GM23338 (cell line): ENCODE measurements around the gene TULP4. TPM values are rescaled to one million over a fixed set of nuclear protein-coding genes. Genes with fewer than 3 reads are reported as not detected.

Experiments
- ATAC-seq: fragments of 200-7000 bp; cut with Tn5 transposase; 3 replicates; pipeline ENCODE4 v1.9.1; 2020
- DNase-seq: peaks from one replicate; pipeline ENCODE4 v3.0.0-alpha.2; 2015; ENCODE audit warnings: low spot score
- H2AFZ ChIP-seq: fragments of 200-600 bp; sonication (generic); 2 replicates; pipeline ENCODE4 v1.8.0; 2016; ENCODE audit warnings: antibody characterized with exemption, mild to moderate bottlenecking, moderate library complexity
- H3F3A ChIP-seq: fragments of 200-600 bp; sonication (generic); replicated peaks from 2 replicates; pipeline ENCODE4 v1.8.0; 2017; ENCODE audit warnings: antibody characterized with exemption, mixed run types, low read depth
- H3K27ac ChIP-seq: fragments of 200-600 bp; sonication (generic); 2 replicates; pipeline ENCODE4 v1.6.1; 2016; ENCODE audit warnings: low read depth
- H3K27me3 ChIP-seq: fragments of 200-600 bp; sonication (generic); 2 replicates; pipeline ENCODE4 v1.8.0; 2016; ENCODE audit warnings: mild to moderate bottlenecking, mixed run types, moderate library complexity; ENCODE audit not compliant: insufficient read depth
- H3K36me3 ChIP-seq: fragments of 200-600 bp; sonication (generic); 2 replicates; pipeline ENCODE4 v1.8.0; 2016; ENCODE audit warnings: mild to moderate bottlenecking; ENCODE audit not compliant: insufficient read depth
- H3K4me1 ChIP-seq: fragments of 200-600 bp; sonication (generic); 2 replicates; pipeline ENCODE4 v1.8.0; 2016; ENCODE audit warnings: mild to moderate bottlenecking, moderate library complexity; ENCODE audit not compliant: insufficient read depth
- H3K4me2 ChIP-seq: fragments of 200-600 bp; sonication (generic); 2 replicates; pipeline ENCODE4 v1.7.1; 2017; ENCODE audit warnings: mixed run types
- H3K4me3 ChIP-seq: fragments of 200-600 bp; sonication (generic); 2 replicates; pipeline ENCODE4 v1.6.1; 2016; ENCODE audit warnings: mixed run types
- H3K79me2 ChIP-seq: fragments of 200-600 bp; sonication (generic); replicated peaks from 2 replicates; pipeline ENCODE4 v1.8.0; 2017; ENCODE audit warnings: mild to moderate bottlenecking; ENCODE audit not compliant: insufficient read depth
- H3K9me2 ChIP-seq: fragments of 200-600 bp; sonication (generic); 2 replicates; pipeline ENCODE4 v1.8.0; 2017; ENCODE audit not compliant: insufficient read depth
- H4K20me1 ChIP-seq: fragments of 200-600 bp; sonication (generic); replicated peaks from 2 replicates; pipeline ENCODE4 v1.8.0; 2017; ENCODE audit warnings: mild to moderate bottlenecking; ENCODE audit not compliant: insufficient read depth
- H3K27ac Mint-ChIP-seq: 2 replicates; pipeline ENCODE4 v1.8.0; 2020; ENCODE audit warnings: inconsistent platforms, mild to moderate bottlenecking, moderate library complexity, mixed read lengths
- H3K27me3 Mint-ChIP-seq: 3 replicates; pipeline ENCODE4 v1.8.0; 2022; ENCODE audit warnings: low read depth, mild to moderate bottlenecking, moderate library complexity, mixed read lengths, inconsistent platforms; ENCODE audit not compliant: insufficient read depth, poor library complexity
- H3K36me3 Mint-ChIP-seq: 3 replicates; pipeline ENCODE4 v1.8.0; 2021; ENCODE audit warnings: low read depth, mild to moderate bottlenecking, inconsistent platforms, moderate library complexity, mixed read lengths
- H3K4me1 Mint-ChIP-seq: 3 replicates; pipeline ENCODE4 v1.8.0; 2020; ENCODE audit warnings: mild to moderate bottlenecking, inconsistent platforms, mixed read lengths
- H3K4me3 Mint-ChIP-seq: 3 replicates; pipeline ENCODE4 v1.8.0; 2021; ENCODE audit warnings: moderate library complexity, mild to moderate bottlenecking, inconsistent platforms, mixed read lengths
- H3K9me3 Mint-ChIP-seq: 3 replicates; pipeline ENCODE4 v1.8.0; 2020; ENCODE audit warnings: moderate library complexity, mild to moderate bottlenecking, inconsistent platforms, mixed read lengths
- EZH2 ChIP-seq: fragments of 200-600 bp; sonication (generic); IDR thresholded peaks from one replicate; pipeline ENCODE4 v1.8.0; 2017; ENCODE audit warnings: antibody characterized with exemption, mild to moderate bottlenecking, low read depth; ENCODE audit not compliant: unreplicated experiment
- EZH2phosphoT487 ChIP-seq: fragments of 200-600 bp; sonication (generic); IDR thresholded peaks from one replicate; pipeline ENCODE4 v1.8.1; 2018; ENCODE audit warnings: antibody characterized with exemption; ENCODE audit not compliant: unreplicated experiment
- REST ChIP-seq: IDR thresholded peaks from one replicate; pipeline ENCODE4 v1.6.1; 2018; ENCODE audit warnings: antibody characterized with exemption; ENCODE audit not compliant: unreplicated experiment
- STAT1 ChIP-seq: IDR thresholded peaks from one replicate; pipeline ENCODE4 v1.6.1; 2016; ENCODE audit warnings: antibody characterized with exemption; ENCODE audit not compliant: unreplicated experiment
- ZNF114 ChIP-seq: fragments of 250-450 bp; sonication (Bioruptor Pico); IDR thresholded peaks from 2 replicates; pipeline ENCODE4 v1.5.0; 2020; ENCODE audit warnings: mild to moderate bottlenecking, moderate library complexity
- ZNF331 ChIP-seq: fragments of 250-450 bp; sonication (Bioruptor Pico); IDR thresholded peaks from 2 replicates; pipeline ENCODE4 v1.5.0; 2020; ENCODE audit warnings: low read depth, mild to moderate bottlenecking, moderate library complexity
- polyA plus RNA-seq: library from polyadenylated mRNA; unstranded; fragments of >200 nt; fragmentation: Nextera tagmentation; extraction: Ambion mirVana; gene quantifications from 2 replicates; pipeline ENCODE4 v1.2.1, GENCODE V29; 2016
- total RNA-seq: library from RNA; depleted of rRNA; stranded (reverse); fragments of >200 nt; shearing (Covaris generic); gene quantifications from 2 replicates; pipeline ENCODE4 v1.2.3, GENCODE V29; 2014
- TF ChIP-seq, protein P1 (sequence below): fragments of 250-450 bp; sonication (Bioruptor Pico); IDR thresholded peaks from 2 replicates; pipeline ENCODE4 v1.5.0; 2020; ENCODE audit warnings: mild to moderate bottlenecking, moderate library complexity

TULP4 gene
- total and polyA plus RNA-seq, 2 experiments from 2014 or later: 31.2 to 50.2 TPM

DNA sequence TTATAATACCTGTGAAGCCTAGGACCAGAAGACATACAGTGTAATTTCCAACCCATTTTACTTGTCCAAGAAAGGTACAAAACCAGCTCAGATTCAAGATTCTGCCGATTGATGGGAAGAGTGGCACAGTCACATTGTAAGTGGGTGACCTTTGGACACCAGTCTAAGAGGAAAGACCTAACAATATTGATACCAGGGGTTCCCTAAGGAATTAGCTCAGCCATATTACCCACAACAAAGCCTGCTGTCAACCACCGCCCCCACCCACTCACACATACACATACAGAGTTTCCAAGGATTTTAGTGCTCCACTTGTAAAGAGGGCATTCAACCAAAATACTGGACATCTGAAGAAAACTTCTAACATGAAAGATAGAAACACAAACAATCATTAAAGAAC lies 219.7 kb downstream of the TULP4 start:
- Histone ChIP-seq H3K79me2 (no peaks in the 10 kb centered on the region), H3K27me3 (0 out of 2 replicates have a peak, but pooled peaks cover 5% of the 10 kb centered on the region), H3K4me1 (0 out of 2 replicates have a peak, but pooled peaks cover 3% of the 10 kb centered on the region), H3F3A (no peaks in the 10 kb centered on the region), H2AFZ (no peak overlapping the region), H3K4me3 (no peak overlapping the region), H4K20me1 (0 out of 2 replicates have a peak, but pooled peaks cover 6% of the 10 kb centered on the region), H3K36me3 (peaks cover 6% of the 10 kb centered on the region; the same call in 1 of the 2 replicates), H3K9me2 (no peaks in the 10 kb centered on the region), H3K27ac (no peak overlapping the region), H3K4me2 (no peak overlapping the region)
- TF ChIP-seq EZH2: no peak
- no peak for TF ChIP-seq ZNF114
- no peak for TF ChIP-seq STAT1
- TF ChIP-seq REST: no peak
- TF ChIP-seq EZH2phosphoT487: no peak
- no peak for TF ChIP-seq ZNF331 (CRISPR knock-in tag)
- TF ChIP-seq, protein P1, sequence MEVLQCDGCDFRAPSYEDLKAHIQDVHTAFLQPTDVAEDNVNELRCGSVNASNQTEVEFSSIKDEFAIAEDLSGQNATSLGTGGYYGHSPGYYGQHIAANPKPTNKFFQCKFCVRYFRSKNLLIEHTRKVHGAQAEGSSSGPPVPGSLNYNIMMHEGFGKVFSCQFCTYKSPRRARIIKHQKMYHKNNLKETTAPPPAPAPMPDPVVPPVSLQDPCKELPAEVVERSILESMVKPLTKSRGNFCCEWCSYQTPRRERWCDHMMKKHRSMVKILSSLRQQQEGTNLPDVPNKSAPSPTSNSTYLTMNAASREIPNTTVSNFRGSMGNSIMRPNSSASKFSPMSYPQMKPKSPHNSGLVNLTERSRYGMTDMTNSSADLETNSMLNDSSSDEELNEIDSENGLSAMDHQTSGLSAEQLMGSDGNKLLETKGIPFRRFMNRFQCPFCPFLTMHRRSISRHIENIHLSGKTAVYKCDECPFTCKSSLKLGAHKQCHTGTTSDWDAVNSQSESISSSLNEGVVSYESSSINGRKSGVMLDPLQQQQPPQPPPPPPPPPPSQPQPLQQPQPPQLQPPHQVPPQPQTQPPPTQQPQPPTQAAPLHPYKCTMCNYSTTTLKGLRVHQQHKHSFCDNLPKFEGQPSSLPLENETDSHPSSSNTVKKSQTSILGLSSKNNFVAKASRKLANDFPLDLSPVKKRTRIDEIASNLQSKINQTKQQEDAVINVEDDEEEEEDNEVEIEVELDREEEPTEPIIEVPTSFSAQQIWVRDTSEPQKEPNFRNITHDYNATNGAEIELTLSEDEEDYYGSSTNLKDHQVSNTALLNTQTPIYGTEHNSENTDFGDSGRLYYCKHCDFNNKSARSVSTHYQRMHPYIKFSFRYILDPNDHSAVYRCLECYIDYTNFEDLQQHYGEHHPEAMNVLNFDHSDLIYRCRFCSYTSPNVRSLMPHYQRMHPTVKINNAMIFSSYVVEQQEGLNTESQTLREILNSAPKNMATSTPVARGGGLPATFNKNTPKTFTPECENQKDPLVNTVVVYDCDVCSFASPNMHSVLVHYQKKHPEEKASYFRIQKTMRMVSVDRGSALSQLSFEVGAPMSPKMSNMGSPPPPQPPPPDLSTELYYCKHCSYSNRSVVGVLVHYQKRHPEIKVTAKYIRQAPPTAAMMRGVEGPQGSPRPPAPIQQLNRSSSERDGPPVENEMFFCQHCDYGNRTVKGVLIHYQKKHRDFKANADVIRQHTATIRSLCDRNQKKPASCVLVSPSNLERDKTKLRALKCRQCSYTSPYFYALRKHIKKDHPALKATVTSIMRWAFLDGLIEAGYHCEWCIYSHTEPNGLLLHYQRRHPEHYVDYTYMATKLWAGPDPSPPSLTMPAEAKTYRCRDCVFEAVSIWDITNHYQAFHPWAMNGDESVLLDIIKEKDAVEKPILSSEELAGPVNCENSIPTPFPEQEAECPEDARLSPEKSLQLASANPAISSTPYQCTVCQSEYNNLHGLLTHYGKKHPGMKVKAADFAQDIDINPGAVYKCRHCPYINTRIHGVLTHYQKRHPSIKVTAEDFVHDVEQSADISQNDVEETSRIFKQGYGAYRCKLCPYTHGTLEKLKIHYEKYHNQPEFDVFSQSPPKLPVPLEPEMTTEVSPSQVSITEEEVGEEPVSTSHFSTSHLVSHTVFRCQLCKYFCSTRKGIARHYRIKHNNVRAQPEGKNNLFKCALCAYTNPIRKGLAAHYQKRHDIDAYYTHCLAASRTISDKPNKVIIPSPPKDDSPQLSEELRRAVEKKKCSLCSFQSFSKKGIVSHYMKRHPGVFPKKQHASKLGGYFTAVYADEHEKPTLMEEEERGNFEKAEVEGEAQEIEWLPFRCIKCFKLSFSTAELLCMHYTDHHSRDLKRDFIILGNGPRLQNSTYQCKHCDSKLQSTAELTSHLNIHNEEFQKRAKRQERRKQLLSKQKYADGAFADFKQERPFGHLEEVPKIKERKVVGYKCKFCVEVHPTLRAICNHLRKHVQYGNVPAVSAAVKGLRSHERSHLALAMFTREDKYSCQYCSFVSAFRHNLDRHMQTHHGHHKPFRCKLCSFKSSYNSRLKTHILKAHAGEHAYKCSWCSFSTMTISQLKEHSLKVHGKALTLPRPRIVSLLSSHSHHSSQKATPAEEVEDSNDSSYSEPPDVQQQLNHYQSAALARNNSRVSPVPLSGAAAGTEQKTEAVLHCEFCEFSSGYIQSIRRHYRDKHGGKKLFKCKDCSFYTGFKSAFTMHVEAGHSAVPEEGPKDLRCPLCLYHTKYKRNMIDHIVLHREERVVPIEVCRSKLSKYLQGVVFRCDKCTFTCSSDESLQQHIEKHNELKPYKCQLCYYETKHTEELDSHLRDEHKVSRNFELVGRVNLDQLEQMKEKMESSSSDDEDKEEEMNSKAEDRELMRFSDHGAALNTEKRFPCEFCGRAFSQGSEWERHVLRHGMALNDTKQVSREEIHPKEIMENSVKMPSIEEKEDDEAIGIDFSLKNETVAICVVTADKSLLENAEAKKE (CRISPR knock-in tag): no peak
- H3K27me3 Mint-ChIP-seq: peaks cover 12% of the 10 kb centered on the region
- ATAC-seq (no peak), DNase-seq (no peak)
- H3K4me1 Mint-ChIP-seq: peaks cover 2% of the 10 kb centered on the region; the same call in 1 of the 3 replicates
- H3K9me3 Mint-ChIP-seq: peaks cover 13% of the 10 kb centered on the region
- H3K36me3 Mint-ChIP-seq: no peaks in the 10 kb centered on the region
- no peak overlapping the region for H3K4me3 Mint-ChIP-seq
- no peak overlapping the region for H3K27ac Mint-ChIP-seq
